CD4-positive, alpha-beta T cell (primary cell): ENCODE data around the gene RNF175. TPM values are rescaled to one million over a fixed set of nuclear protein-coding genes. Genes with fewer than 3 reads are reported as not detected.

Experiments used
- ATAC-seq: fragments of 200-7000 bp; cut with Tn5 transposase; one replicate; pipeline ENCODE4 v1.10.0; 2022; ENCODE audit warnings: mild to moderate bottlenecking; ENCODE audit not compliant: poor library complexity
- CTCF ChIA-PET: fragments of 350-600 bp; sonication (Branson Sonifier 250); formaldehyde crosslinking; loops from one replicate; lab custom pipeline; 2021; ENCODE audit warnings: antibody characterized with exemption, inconsistent platforms; lab: Charles Lee
- POLR2A ChIA-PET: fragments of 350-600 bp; sonication (Branson Sonifier 250); formaldehyde crosslinking; loops from one replicate; lab custom pipeline; 2021; ENCODE audit warnings: antibody characterized with exemption, inconsistent platforms; lab: Charles Lee
- DNase-seq, 14 experiments: peaks; one replicate each; pipeline ENCODE4 v3.0.0-alpha.2; 2013 to 2020; ENCODE audit warnings: mixed read lengths in 2 of 14
- H3K27ac ChIP-seq, 2 donors: one replicate each; pipeline versions ENCODE4 v1.5.1 to v1.7.0; 2013; ENCODE audit warnings: low read length in 2 of 2, low read depth in 1 of 2, mild to moderate bottlenecking in 1 of 2
- H3K27me3 ChIP-seq, 2 experiments: 1 replicate in 1 of 2; 2 replicates in 1 of 2; pipeline versions ENCODE4 v1.6.1 to v1.7.0; 2013; ENCODE audit warnings: low read length in 2 of 2, control low read depth in 1 of 2, mild to moderate bottlenecking in 1 of 2, moderate library complexity in 1 of 2; ENCODE audit not compliant: insufficient read depth in 2 of 2, control insufficient read depth in 1 of 2
- H3K36me3 ChIP-seq: one replicate; pipeline ENCODE4 v1.6.1; 2013; ENCODE audit warnings: low read length, control low read depth; ENCODE audit not compliant: insufficient read depth
- H3K4me1 ChIP-seq: one replicate; pipeline ENCODE4 v1.6.1; 2013; ENCODE audit warnings: low read length, control low read depth; ENCODE audit not compliant: insufficient read depth
- H3K4me3 ChIP-seq: one replicate; pipeline ENCODE4 v1.5.1; 2013; ENCODE audit warnings: mild to moderate bottlenecking, low read length, moderate library complexity
- H3K9me3 ChIP-seq, 2 experiments: 1 replicate in 1 of 2; 2 replicates in 1 of 2; pipeline versions ENCODE4 v1.6.1 to v1.7.0; 2013; ENCODE audit warnings: low read length in 2 of 2, mild to moderate bottlenecking in 2 of 2, control low read depth in 1 of 2, moderate library complexity in 1 of 2; ENCODE audit not compliant: control insufficient read depth in 1 of 2, insufficient read depth in 1 of 2
- H3K27ac Mint-ChIP-seq: one replicate; pipeline ENCODE4 v1.8.0; 2020; ENCODE audit warnings: mixed read lengths
- H3K27me3 Mint-ChIP-seq: one replicate; pipeline ENCODE4 v1.8.0; 2021; ENCODE audit warnings: mixed read lengths
- H3K36me3 Mint-ChIP-seq: one replicate; pipeline ENCODE4 v1.8.0; 2021; ENCODE audit warnings: low read depth, mixed read lengths
- H3K4me1 Mint-ChIP-seq: one replicate; pipeline ENCODE4 v1.8.0; 2021; ENCODE audit warnings: low read depth, mixed read lengths
- H3K4me3 Mint-ChIP-seq: one replicate; pipeline ENCODE4 v1.8.0; 2020; ENCODE audit warnings: mild to moderate bottlenecking, mixed read lengths
- H3K9me3 Mint-ChIP-seq: one replicate; pipeline ENCODE4 v1.8.0; 2020; ENCODE audit warnings: mixed read lengths
- intact Hi-C, 2 experiments: fragments of 100-400 bp; cut with DNase I in 1 of 2; cut with micrococcal nuclease in 1 of 2; formaldehyde crosslinking; loops; one replicate each; pipeline versions ENCODE4 v1.15.1 to v1.9.0; 2023 to 2025; cut with DNase I, micrococcal nuclease
- total RNA-seq, 174 experiments: library from RNA in 2 of 174; stranded (reverse) in 2 of 174; gene quantifications; one replicate each; pipeline ENCODE4 v1.2.3 and lab custom pipeline; 2021 to 2026
- TF ChIP-seq, protein P1 (sequence below): fragments of 200-600 bp; IDR thresholded peaks from one replicate; pipeline ENCODE4 v1.8.0; 2022; ENCODE audit warnings: antibody characterized with exemption, mild to moderate bottlenecking

Gene RNF175
- total RNA-seq, 2 experiments from 2014 or later = 1.4 to 1.8 TPM

DNA sequence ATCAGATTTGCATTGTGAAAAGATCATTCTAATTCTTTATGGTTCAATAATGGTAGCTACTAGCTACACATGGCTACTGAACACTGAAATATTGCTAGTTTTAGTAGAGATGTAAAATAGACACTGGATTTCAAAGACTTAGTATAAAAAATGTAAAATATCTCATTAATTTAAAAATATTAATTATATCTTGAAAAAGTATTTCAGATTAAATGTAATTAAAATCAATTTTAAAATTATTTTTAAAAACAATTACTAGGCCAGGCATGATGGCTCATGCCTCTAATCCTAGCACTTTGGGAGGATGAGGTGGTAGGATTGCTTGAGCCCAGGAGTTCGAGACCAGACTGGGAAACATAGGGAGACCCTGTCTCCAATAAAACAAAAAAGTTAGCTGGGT, 96.2 kb downstream of the RNF175 start:
- Mint-ChIP-seq H3K36me3 (no peaks in the 10 kb centered on the region), H3K27ac (no peak overlapping the region), H3K9me3 (peaks cover 7% of the 10 kb centered on the region), H3K4me3 (no peak overlapping the region), H3K4me1 (no peaks in the 10 kb centered on the region), H3K27me3 (peaks cover 14% of the 10 kb centered on the region)
- H3K4me3 ChIP-seq = no peak overlapping the region
- H3K4me1 ChIP-seq = peaks cover 4% of the 10 kb centered on the region
- no peak overlapping the region for H3K27ac ChIP-seq
- CTCF ChIA-PET = no interaction called here
- DNase-seq (no peak), ATAC-seq (no peak)
- H3K27me3 ChIP-seq = peaks cover 0 to 5% of the 10 kb centered on the region in 2 experiments
- no peaks in the 10 kb centered on the region for H3K9me3 ChIP-seq
- TF ChIP-seq, protein P1, sequence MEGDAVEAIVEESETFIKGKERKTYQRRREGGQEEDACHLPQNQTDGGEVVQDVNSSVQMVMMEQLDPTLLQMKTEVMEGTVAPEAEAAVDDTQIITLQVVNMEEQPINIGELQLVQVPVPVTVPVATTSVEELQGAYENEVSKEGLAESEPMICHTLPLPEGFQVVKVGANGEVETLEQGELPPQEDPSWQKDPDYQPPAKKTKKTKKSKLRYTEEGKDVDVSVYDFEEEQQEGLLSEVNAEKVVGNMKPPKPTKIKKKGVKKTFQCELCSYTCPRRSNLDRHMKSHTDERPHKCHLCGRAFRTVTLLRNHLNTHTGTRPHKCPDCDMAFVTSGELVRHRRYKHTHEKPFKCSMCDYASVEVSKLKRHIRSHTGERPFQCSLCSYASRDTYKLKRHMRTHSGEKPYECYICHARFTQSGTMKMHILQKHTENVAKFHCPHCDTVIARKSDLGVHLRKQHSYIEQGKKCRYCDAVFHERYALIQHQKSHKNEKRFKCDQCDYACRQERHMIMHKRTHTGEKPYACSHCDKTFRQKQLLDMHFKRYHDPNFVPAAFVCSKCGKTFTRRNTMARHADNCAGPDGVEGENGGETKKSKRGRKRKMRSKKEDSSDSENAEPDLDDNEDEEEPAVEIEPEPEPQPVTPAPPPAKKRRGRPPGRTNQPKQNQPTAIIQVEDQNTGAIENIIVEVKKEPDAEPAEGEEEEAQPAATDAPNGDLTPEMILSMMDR = no peak
- POLR2A ChIA-PET = no interaction called here
- H3K36me3 ChIP-seq = no peaks in the 10 kb centered on the region
- intact Hi-C loops = no loop called here

DNA sequence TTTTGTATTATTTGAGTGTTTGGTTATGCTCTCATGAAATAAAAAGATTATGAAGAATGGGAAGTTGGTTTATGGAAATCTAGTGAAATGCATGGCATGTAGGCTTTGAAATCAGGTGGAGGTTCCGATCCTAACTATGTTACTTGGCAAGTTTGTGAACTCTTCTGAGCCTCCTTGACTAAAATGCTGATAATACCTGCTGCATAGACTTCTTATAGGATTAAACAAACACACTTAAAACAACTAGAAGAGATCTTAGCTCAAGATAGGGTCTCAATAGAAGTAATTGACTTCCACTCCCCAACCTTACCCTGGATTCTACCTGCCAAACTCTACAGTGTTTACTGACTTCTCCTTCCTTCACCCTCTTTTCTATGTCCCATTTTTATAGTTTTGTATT, 97.9 kb downstream of the RNF175 start:
- Histone ChIP-seq H3K27me3 (no peaks in the 10 kb centered on the region), H3K27ac (no peak overlapping the region), H3K36me3 (no peaks in the 10 kb centered on the region), H3K4me1 (peaks cover 4% of the 10 kb centered on the region), H3K4me3 (no peak overlapping the region), H3K9me3 (no peaks in the 10 kb centered on the region)
- ATAC-seq = no peak
- H3K9me3 Mint-ChIP-seq = peaks cover 7% of the 10 kb centered on the region
- CTCF ChIA-PET = no interaction called here
- H3K27me3 Mint-ChIP-seq = peaks cover 5% of the 10 kb centered on the region
- H3K36me3 Mint-ChIP-seq = no peaks in the 10 kb centered on the region
- intact Hi-C loops = no loop called here
- TF ChIP-seq, protein P1 = no peak
- H3K4me1 Mint-ChIP-seq = no peaks in the 10 kb centered on the region
- H3K4me3 Mint-ChIP-seq = no peak overlapping the region
- POLR2A ChIA-PET = no interaction called here
- DNase-seq = no peak
- H3K27ac Mint-ChIP-seq = no peak overlapping the region

DNA sequence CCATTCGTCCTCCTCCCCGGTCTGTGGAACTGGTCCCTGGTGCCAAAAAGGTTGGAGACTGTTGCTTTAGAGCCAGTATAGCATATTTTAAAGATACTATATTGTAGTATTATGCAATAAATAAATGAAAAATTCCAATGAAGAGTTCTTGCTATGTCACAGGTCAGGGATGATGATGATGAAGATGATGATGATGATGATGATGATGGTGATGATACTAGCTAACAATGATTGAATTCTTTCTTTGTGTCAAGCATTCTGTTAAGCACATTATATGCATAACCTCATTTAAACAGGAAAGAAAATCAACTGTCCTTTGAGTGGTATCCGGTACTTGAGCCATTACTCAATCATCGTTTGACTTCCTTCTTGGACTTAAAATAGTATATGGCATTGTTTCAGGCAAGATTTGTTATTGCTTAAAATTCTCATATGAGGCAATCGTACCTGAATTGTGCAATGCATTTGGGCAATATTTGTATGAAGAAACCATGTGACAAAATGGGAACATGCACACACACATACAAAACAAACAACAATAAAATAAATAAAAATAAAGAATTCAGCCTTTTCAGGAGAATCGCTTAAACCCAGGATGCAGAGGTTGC, 98.5 kb downstream of the RNF175 start:
- TF ChIP-seq, protein P1 = no peak
- Histone ChIP-seq H3K4me3 (no peak overlapping the region), H3K27ac (no peak overlapping the region), H3K36me3 (no peaks in the 10 kb centered on the region), H3K4me1 (peaks cover 4% of the 10 kb centered on the region), H3K9me3 (no peaks in the 10 kb centered on the region), H3K27me3 (no peaks in the 10 kb centered on the region)
- CTCF ChIA-PET = no interaction called here
- DNase-seq (peak in 2 of 14 experiments; percentile 53 to 59), ATAC-seq (no peak)
- no peak overlapping the region for H3K27ac Mint-ChIP-seq
- intact Hi-C loops = no loop called here
- peaks cover 7% of the 10 kb centered on the region for H3K9me3 Mint-ChIP-seq
- POLR2A ChIA-PET = no interaction called here
- H3K4me3 Mint-ChIP-seq = no peak overlapping the region
- H3K4me1 Mint-ChIP-seq = no peaks in the 10 kb centered on the region
- no peaks in the 10 kb centered on the region for H3K36me3 Mint-ChIP-seq
- H3K27me3 Mint-ChIP-seq = peaks cover 5% of the 10 kb centered on the region

Other genes with a start within 250 kb of the RNF175 start
- 1 to 10 TPM; 2.8 to 2.9 TPM for gene TLR2, start 75.7 kb downstream of the RNF175 start, total RNA-seq
- not detected for gene SFRP2, start 29.1 kb upstream of the RNF175 start, total RNA-seq